ENCODE data around the gene DCN.

- peak; percentile 66 for TF ChIP-seq CTCF (conservative IDR thresholded peaks at IDR 0.05)
- no peak for TF ChIP-seq ZFX (IDR thresholded peaks at IDR 0.05)
Measured at GRCh38 chr12:91178139-91178561, 4.5 kb downstream of the DCN start.
